Measurements from ENCODE around the gene PINLYP.

DNA sequence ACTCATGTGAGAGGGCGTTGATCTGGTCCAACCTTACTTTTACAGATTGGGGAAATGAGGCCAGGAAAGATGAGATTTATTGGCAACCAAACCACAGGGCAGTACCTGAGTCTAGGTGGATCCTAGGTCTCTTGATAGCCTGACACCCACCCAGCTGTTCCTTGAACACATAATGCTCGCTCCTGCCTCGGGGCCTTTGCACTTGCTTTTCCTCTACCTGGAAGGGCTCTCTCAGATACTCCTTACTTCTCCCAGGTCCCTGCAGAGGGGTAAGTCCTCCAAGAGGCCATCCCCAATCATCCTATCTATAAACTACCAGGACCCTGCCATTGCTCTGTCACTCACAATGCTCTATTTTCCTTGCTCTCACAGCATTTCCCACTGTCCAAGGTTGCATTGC lies 35.2 kb upstream of the PINLYP start:
- TF ChIP-seq CTCF (IDR thresholded peaks at IDR 0.05; ENCODE audit: insufficient read depth, low read length) (no peak), POLR2AphosphoS5 (IDR thresholded peaks at IDR 0.05; ENCODE audit: low read depth) (no peak), SPI1 (IDR thresholded peaks at IDR 0.05; ENCODE audit: borderline replicate concordance, low read depth) (no peak), REST (IDR thresholded peaks at IDR 0.05; ENCODE audit: insufficient replicate concordance, low read depth) (no peak), GABPA (IDR thresholded peaks at IDR 0.05; ENCODE audit: low read depth) (no peak)
